Stimulated activated naive CD8-positive, alpha-beta T cell treated with anti-CD3 and anti-CD28 coated beads, Interleukin-15, amount 100 ng/mL, for 72 hours (primary cell): Measurements from ENCODE around the gene MPPED1.
A peak's percentile ranks its signal among the peaks of the same experiment; 100 is the strongest.

Experiments used
- ATAC-seq: fragments of 150-1000 bp; cut with Tn5 transposase; 2 replicates; pipeline ENCODE4 v1.10.0; 2021; ENCODE audit warnings: mild to moderate bottlenecking, moderate library complexity
- DNase-seq, 2 donors: peaks; one replicate each; pipeline ENCODE4 v3.0.0; 2021 to 2022
- H3K27ac Mint-ChIP-seq, 2 donors: one replicate each; pipeline ENCODE4 v1.8.0; 2022; ENCODE audit warnings: mild to moderate bottlenecking in 2 of 2, mixed read lengths in 2 of 2, moderate library complexity in 2 of 2
- H3K27me3 Mint-ChIP-seq: one replicate; pipeline ENCODE4 v1.8.0; 2022; ENCODE audit warnings: mixed read lengths
- H3K4me1 Mint-ChIP-seq: one replicate; pipeline ENCODE4 v1.8.0; 2022; ENCODE audit warnings: mild to moderate bottlenecking, mixed read lengths
- H3K4me3 Mint-ChIP-seq, 2 donors: one replicate each; pipeline ENCODE4 v1.8.0; 2022; ENCODE audit warnings: mild to moderate bottlenecking in 2 of 2, mixed read lengths in 2 of 2, moderate library complexity in 1 of 2
- H3K9me3 Mint-ChIP-seq, 2 donors: one replicate each; pipeline ENCODE4 v1.8.0; 2022; ENCODE audit warnings: mixed read lengths in 2 of 2

The MPPED1 gene

GRCh38 chr22:43497956-43498855 lies 86.4 kb downstream of the MPPED1 start:
- DNase-seq (no peak), ATAC-seq (no peak)
- no peak overlapping the region for H3K27ac Mint-ChIP-seq
- H3K4me3 Mint-ChIP-seq, result no peak overlapping the region
- H3K4me1 Mint-ChIP-seq, result no peaks in the 10 kb centered on the region
- H3K9me3 Mint-ChIP-seq, result no peaks in the 10 kb centered on the region
- H3K27me3 Mint-ChIP-seq, result no peaks in the 10 kb centered on the region

DNA sequence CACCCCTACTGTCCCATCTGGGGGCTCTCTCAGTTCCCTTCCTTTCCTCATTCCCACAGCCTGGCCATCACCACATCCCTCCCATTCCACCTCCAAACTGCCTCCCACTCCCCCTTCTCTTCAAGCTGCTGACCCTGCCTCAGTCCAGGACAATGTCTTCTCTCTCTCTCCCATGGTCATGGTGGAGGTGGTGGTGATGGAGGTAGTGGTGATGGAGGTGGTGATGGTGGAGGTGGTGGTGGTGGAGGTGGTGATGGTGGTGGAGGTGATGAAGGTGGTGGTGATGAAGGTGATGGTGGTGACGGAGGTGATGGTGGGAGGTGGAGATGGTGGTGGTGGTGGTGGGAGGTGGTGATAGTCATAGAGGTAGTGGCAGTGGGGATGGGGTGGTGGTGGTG lies 87.0 kb downstream of the MPPED1 start:
- no peak overlapping the region for H3K4me3 Mint-ChIP-seq
- no peaks in the 10 kb centered on the region for H3K9me3 Mint-ChIP-seq
- H3K27ac Mint-ChIP-seq, result peak overlapping the region in 1 of 2 donors; percentile 27
- no peaks in the 10 kb centered on the region for H3K4me1 Mint-ChIP-seq
- peak; percentile 40 for ATAC-seq
- H3K27me3 Mint-ChIP-seq, result no peaks in the 10 kb centered on the region
- no peak for DNase-seq

DNA sequence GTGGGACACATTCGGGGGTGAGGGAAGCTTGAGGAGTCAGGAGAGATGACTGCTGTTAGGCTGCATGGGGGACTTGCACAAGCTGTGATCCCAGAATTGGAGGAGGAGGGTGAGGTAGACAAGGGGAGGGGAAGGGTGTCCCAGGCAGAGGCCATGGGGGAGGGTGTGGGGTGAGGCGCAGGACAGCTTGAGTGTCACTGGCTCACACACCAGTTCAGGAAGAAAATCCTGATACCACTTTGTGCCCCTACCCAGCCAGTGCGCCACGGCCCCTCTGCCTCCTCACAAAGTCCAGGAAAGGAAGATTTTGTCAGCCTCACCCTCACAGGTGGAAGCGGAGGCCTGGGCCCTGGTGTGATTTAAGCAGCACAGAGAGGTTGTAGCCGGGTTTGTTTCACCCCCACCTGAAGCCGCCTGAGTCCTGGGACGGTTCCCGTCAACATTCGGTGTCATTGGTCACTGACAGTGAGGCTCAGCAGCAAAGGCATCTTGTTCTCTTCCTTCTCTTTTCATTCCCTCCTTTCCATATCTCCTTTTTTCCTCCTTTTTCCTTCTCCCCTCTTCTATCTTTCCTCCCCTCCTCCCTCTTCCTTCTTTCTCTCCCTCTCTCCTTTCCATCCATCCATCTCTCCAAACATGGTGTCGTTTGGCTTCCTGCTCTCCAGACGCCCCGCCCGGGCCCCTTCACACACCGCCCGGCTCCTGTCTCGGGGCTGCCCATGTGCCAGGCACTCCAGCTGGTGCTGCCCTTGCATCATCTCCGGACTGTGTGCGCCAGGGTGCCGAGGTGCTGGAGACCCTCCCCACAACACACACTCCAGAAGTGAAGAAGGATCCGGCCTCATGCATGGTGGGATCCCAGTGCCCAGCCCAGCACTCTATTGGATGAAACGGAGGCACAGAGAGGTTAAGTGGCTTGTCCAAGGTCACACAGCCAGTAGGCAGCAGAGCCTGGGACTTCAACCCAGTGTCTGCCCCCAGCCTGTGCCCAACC lies 89.3 kb downstream of the MPPED1 start:
- H3K27ac Mint-ChIP-seq, result no peak overlapping the region
- no peaks in the 10 kb centered on the region for H3K4me1 Mint-ChIP-seq
- no peaks in the 10 kb centered on the region for H3K9me3 Mint-ChIP-seq
- no peak overlapping the region for H3K4me3 Mint-ChIP-seq
- DNase-seq, result no peak
- ATAC-seq, result no peak
- no peaks in the 10 kb centered on the region for H3K27me3 Mint-ChIP-seq

DNA sequence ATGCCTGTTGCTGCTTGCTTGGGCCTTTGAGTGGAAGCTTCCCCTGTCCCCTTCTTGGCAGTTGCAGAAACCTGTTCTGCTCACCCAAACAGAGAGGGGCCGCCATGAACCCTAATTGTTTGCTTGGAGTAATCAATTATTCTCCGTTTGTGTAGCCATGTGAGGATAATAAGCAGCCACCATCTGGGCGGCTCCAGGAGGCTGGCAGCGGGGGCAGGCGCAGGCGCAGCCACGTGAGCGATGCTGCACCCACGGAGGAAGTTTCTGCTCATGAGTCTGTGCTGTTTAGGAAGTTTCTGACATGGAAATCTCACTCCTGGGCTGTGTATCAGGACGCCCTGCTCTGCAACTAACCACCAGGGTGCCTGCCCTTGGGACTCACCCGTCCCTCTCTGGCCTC lies 90.1 kb downstream of the MPPED1 start:
- Mint-ChIP-seq H3K4me3 (no peak overlapping the region), H3K4me1 (no peaks in the 10 kb centered on the region), H3K27me3 (no peaks in the 10 kb centered on the region), H3K9me3 (no peaks in the 10 kb centered on the region), H3K27ac (peak overlapping the region in 1 of 2 donors; percentile 32)
- ATAC-seq, result no peak
- DNase-seq, result no peak

DNA sequence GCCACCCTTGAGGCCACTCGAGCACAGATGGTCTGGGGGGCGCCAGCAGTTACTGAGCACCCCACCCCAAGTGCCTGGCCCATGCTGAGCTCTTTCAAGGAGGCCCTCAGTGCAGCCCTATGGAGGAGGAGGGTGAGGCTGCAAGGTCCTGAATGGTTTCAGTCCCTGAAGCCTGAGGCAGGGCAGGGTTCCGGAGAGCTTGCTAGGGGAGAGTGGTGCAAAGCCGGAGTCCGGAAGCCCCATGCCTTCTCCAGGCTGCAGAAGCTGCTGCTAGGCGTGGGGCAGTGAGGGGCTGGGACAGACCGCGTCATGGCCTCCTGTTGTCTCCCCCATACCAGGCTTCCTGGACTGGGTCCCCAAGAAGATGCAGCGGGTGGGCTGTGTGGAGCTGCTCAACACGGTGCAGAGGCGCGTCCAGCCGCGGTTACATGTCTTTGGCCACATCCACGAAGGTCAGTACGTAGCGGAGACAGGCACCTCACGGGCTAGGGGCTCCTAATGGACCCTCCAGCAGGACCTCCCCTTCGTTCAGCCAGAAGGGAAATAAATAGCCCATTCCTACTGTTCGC lies 90.6 kb downstream of the MPPED1 start:
- no peak overlapping the region for H3K27ac Mint-ChIP-seq
- no peaks in the 10 kb centered on the region for H3K4me1 Mint-ChIP-seq
- H3K9me3 Mint-ChIP-seq, result no peaks in the 10 kb centered on the region
- ATAC-seq (no peak), DNase-seq (no peak)
- H3K27me3 Mint-ChIP-seq, result no peaks in the 10 kb centered on the region
- no peak overlapping the region for H3K4me3 Mint-ChIP-seq

GRCh38 chr22:43504068-43504467 lies 92.3 kb downstream of the MPPED1 start:
- Mint-ChIP-seq H3K27ac (no peak overlapping the region), H3K27me3 (no peaks in the 10 kb centered on the region), H3K9me3 (no peaks in the 10 kb centered on the region), H3K4me3 (no peak overlapping the region), H3K4me1 (no peaks in the 10 kb centered on the region)
- DNase-seq, result no peak
- no peak for ATAC-seq

DNA sequence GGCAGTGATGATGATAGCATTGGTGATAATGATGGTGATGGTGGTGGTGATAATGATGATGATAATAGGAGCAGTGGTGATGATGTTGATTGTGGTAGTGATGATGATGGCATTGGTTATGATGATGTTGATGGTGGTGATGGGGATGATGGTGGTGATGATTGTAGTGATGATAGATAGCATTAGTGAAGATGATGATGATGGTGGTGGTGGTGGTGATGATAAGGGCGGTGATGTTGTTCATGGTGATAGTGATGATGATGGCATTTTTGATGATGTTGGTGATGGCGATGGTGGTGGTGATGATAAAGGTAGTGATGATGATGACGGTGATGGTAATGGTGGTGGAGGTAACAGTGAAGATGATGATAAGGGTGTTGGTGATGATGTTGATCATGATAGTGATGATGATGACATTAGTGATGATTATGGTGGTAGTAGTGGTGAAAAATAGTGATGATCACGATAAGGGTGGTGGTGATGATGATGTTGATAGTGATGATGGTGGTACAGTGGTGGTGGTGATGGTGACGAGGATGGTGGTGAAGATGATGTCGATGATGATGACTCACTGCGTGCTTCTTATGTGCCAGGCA lies 93.0 kb downstream of the MPPED1 start:
- no peaks in the 10 kb centered on the region for H3K27me3 Mint-ChIP-seq
- no peaks in the 10 kb centered on the region for H3K4me1 Mint-ChIP-seq
- ATAC-seq, result no peak
- H3K9me3 Mint-ChIP-seq, result peaks cover 0 to 5% of the 10 kb centered on the region in 2 donors
- H3K4me3 Mint-ChIP-seq, result no peak overlapping the region
- DNase-seq, result no peak
- H3K27ac Mint-ChIP-seq, result no peak overlapping the region

DNA sequence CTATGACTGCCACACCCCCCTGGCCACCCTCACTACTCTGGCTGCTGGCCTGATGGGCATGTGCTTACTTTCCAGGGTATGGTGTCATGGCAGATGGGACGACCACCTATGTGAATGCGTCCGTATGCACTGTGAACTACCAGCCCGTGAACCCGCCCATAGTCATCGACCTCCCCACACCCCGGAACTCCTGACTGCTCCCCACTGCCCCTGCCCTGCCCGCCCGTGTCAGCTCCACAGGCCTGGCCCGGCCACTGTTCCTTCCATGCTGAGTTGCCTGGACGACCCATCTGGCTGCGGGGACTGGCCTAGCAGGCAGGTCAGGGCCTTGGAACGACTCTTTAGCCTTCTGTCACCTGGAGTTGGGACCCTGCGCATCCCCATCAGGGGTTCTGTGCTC lies 93.6 kb downstream of the MPPED1 start:
- Mint-ChIP-seq H3K27ac (no peak overlapping the region), H3K9me3 (peaks cover 0 to 6% of the 10 kb centered on the region in 2 donors), H3K4me3 (no peak overlapping the region), H3K27me3 (no peaks in the 10 kb centered on the region), H3K4me1 (no peaks in the 10 kb centered on the region)
- no peak for ATAC-seq
- no peak for DNase-seq

DNA sequence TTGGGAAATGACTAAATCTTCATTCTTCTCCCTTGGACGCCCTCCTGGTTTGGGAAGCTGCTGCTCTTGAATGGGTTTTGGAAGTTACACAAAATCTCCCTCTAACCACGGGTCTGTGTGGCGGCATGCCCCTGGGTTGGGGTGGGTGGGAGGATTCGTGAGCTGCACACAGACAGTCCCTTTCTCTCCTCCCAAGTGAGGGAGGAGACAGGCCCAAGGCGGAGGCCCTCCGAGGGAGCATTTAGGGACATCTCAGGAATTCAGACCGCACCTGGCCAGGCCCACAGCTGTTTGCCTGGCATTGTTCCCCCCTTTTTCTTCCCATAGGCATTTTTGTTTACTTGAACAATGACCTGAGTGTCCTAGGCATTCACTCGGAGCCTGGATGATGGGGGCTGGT lies 94.1 kb downstream of the MPPED1 start:
- Mint-ChIP-seq H3K4me1 (no peaks in the 10 kb centered on the region), H3K4me3 (no peak overlapping the region), H3K27me3 (no peaks in the 10 kb centered on the region), H3K27ac (no peak overlapping the region), H3K9me3 (peaks cover 0 to 6% of the 10 kb centered on the region in 2 donors)
- ATAC-seq (no peak), DNase-seq (no peak)

- Mint-ChIP-seq H3K4me3 (no peak overlapping the region), H3K9me3 (peaks cover 0 to 6% of the 10 kb centered on the region in 2 donors), H3K27ac (no peak overlapping the region), H3K4me1 (no peaks in the 10 kb centered on the region), H3K27me3 (no peaks in the 10 kb centered on the region)
- DNase-seq (no peak), ATAC-seq (no peak)
Measured at GRCh38 chr22:43506487-43506886, 94.7 kb downstream of the MPPED1 start.

GRCh38 chr22:43507235-43507634 lies 95.4 kb downstream of the MPPED1 start:
- Mint-ChIP-seq H3K27ac (no peak overlapping the region), H3K27me3 (no peaks in the 10 kb centered on the region), H3K9me3 (peaks cover 0 to 6% of the 10 kb centered on the region in 2 donors), H3K4me1 (no peaks in the 10 kb centered on the region), H3K4me3 (no peak overlapping the region)
- no peak for DNase-seq
- ATAC-seq, result no peak

- no peaks in the 10 kb centered on the region for H3K4me1 Mint-ChIP-seq
Measured at GRCh38 chr22:43508489-43508888, 96.7 kb downstream of the MPPED1 start.

DNA sequence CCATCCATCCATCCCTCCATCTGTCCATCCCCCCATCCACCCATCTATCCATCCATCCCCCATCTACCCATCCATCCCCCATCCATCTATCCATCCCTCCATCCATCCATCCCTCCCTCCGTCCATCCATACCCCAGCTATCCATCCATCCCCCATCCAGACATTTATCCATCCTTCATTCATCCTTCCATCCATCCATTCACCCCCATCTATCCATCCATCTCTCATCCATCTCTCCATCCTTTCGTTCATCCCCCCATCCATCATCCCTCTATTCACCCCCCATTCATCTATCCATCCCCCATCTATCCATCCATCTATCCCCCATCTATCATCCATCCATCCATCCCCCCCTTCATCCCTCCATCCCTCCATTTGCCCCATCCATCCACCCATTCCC lies 97.5 kb downstream of the MPPED1 start:
- peaks cover 0 to 6% of the 10 kb centered on the region in 2 donors for H3K9me3 Mint-ChIP-seq
- DNase-seq (no peak), ATAC-seq (no peak)
- H3K4me1 Mint-ChIP-seq, result no peaks in the 10 kb centered on the region
- H3K27me3 Mint-ChIP-seq, result no peaks in the 10 kb centered on the region
- H3K4me3 Mint-ChIP-seq, result no peak overlapping the region
- no peak overlapping the region for H3K27ac Mint-ChIP-seq

More at GRCh38 chr22:43508489-43508888, 96.7 kb downstream of the MPPED1 start:
- no peak overlapping the region for H3K27ac Mint-ChIP-seq
- no peak overlapping the region for H3K4me3 Mint-ChIP-seq
- DNase-seq (no peak), ATAC-seq (no peak)
- peaks cover 0 to 6% of the 10 kb centered on the region in 2 donors for H3K9me3 Mint-ChIP-seq
- no peaks in the 10 kb centered on the region for H3K27me3 Mint-ChIP-seq

GRCh38 chr22:43510281-43511070 lies 98.7 kb downstream of the MPPED1 start:
- Mint-ChIP-seq H3K9me3 (peaks cover 0 to 6% of the 10 kb centered on the region in 2 donors), H3K27me3 (no peaks in the 10 kb centered on the region), H3K27ac (peak overlapping the region in 1 of 2 donors; percentile 54), H3K4me3 (no peak overlapping the region), H3K4me1 (no peaks in the 10 kb centered on the region)
- DNase-seq (no peak), ATAC-seq (no peak)
